Parathyroid adenoma (tissue), 2 donors: Measurements from ENCODE around the gene ASXL2.

ENCODE experiments used
- H2AFZ ChIP-seq: fragments of 300-600 bp; sonication (generic); one replicate; pipeline ENCODE4 v1.7.0; 2017; ENCODE audit warnings: antibody characterized with exemption, mild to moderate bottlenecking
- H3K27ac ChIP-seq: fragments of 300-600 bp; sonication (generic); one replicate; pipeline ENCODE4 v1.7.0; 2017
- H3K27me3 ChIP-seq: fragments of 300-600 bp; sonication (generic); one replicate; pipeline ENCODE4 v1.7.0; 2017; ENCODE audit warnings: low read length; ENCODE audit not compliant: control insufficient read depth, insufficient read depth
- H3K36me3 ChIP-seq: fragments of 300-600 bp; sonication (generic); one replicate; pipeline ENCODE4 v1.7.0; 2017; ENCODE audit warnings: low read length; ENCODE audit not compliant: control insufficient read depth, insufficient read depth
- H3K4me1 ChIP-seq: fragments of 300-600 bp; sonication (generic); one replicate; pipeline ENCODE4 v1.7.0; 2017; ENCODE audit warnings: control low read depth
- H3K4me2 ChIP-seq: fragments of 300-600 bp; sonication (generic); one replicate; pipeline ENCODE4 v1.7.0; 2017; ENCODE audit warnings: low read length
- H3K4me3 ChIP-seq: fragments of 300-600 bp; sonication (generic); one replicate; pipeline ENCODE4 v1.7.0; 2017; ENCODE audit warnings: low read depth, low read length
- H3K79me2 ChIP-seq: fragments of 300-600 bp; sonication (generic); one replicate; pipeline ENCODE4 v1.7.0; 2017; ENCODE audit warnings: control low read depth
- H3K9ac ChIP-seq: fragments of 300-600 bp; sonication (generic); one replicate; pipeline ENCODE4 v1.7.0; 2017; ENCODE audit warnings: mild to moderate bottlenecking
- H3K9me3 ChIP-seq: fragments of 300-600 bp; sonication (generic); one replicate; pipeline ENCODE4 v1.7.0; 2017; ENCODE audit warnings: low read length; ENCODE audit not compliant: control insufficient read depth
- TF ChIP-seq, protein P1 (sequence below): fragments of 300-600 bp; sonication (generic); IDR thresholded peaks from one replicate; pipeline ENCODE4 v1.7.0; 2017; ENCODE audit warnings: antibody characterized with exemption, mild to moderate bottlenecking
- donor health status: primary hyperparathyroidism.

ASXL2 gene

DNA sequence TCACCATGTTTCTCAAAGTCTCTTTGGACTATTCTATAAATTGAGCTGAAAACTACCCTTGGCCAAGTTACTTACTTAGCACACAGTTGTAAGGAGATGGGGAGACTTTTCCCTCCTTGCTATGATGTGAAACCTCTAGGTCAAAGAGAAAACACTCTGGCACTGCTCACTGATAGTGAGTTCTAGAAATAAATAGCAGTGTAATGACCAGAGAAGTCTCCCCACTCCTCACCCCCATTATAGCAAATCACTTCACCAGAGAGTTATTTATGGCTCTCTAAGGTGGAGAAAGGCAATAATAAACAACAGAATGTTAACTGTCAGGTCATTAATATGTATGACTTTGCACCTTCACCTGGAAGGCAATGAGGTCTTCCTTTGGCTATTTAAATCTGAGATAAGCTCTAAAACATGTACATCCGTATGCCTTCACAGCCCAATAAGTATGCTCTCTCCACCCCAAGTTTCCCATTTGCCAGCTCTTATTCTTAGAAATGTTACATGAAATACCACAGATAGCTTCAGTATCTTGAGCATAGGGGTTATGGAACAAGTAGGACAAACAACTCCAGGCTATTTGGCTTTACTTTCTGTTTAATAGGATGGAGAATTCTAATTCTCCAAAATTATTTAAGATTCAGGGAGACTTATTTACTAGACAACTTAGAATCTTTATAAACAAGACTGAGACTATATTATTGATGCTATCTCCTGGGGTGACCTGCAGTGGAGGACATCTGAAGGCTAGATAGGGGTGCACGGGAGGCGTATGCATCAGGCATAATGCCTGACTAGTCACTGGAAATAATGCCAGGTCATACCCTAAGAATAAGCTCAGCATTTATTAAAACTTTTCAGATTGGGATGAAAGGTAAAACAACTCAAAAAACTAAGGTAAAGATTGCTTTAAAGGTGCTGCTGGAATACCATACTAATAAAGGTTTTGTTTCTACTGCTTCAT, 139.6 kb downstream of the ASXL2 start:
- H3K9ac ChIP-seq, result no peak overlapping the region
- TF ChIP-seq, protein P1, sequence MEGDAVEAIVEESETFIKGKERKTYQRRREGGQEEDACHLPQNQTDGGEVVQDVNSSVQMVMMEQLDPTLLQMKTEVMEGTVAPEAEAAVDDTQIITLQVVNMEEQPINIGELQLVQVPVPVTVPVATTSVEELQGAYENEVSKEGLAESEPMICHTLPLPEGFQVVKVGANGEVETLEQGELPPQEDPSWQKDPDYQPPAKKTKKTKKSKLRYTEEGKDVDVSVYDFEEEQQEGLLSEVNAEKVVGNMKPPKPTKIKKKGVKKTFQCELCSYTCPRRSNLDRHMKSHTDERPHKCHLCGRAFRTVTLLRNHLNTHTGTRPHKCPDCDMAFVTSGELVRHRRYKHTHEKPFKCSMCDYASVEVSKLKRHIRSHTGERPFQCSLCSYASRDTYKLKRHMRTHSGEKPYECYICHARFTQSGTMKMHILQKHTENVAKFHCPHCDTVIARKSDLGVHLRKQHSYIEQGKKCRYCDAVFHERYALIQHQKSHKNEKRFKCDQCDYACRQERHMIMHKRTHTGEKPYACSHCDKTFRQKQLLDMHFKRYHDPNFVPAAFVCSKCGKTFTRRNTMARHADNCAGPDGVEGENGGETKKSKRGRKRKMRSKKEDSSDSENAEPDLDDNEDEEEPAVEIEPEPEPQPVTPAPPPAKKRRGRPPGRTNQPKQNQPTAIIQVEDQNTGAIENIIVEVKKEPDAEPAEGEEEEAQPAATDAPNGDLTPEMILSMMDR, result no peak

DNA sequence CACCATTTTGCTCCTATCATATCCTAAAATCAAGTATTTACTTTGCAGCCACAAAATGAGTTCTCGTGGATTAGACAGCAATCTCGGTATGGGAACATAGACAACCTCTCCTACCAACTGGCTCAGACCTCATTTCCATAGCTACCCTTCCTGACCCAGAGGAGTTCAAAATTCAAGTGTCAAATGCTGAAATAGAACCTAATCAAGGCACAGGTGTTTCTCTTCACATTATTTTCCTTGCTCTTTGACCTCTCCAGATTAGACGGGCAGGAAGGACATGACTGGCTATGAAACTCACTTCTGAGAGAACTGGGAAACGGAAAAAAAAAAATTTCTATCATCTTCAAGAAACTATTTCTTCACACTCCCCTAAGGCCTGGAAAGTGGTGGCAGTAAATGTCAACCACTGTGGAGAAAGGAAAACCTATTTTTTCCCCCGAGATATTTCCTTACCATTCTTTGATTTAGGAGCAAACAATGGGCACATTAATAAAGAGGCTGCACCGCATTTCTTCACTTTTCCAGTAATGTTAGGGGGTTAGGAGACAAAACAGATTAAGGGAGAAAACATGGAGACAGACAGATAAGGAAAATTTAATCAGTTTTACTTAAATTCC, 141.3 kb downstream of the ASXL2 start:
- Histone ChIP-seq H3K27me3 (no peaks in the 10 kb centered on the region), H3K9me3 (no peaks in the 10 kb centered on the region), H3K36me3 (no peaks in the 10 kb centered on the region), H3K4me1 (no peaks in the 10 kb centered on the region), H3K4me2 (no peak overlapping the region), H3K79me2 (no peaks in the 10 kb centered on the region), H3K27ac (no peak overlapping the region), H3K9ac (no peak overlapping the region), H2AFZ (no peak overlapping the region), H3K4me3 (no peak overlapping the region)
- TF ChIP-seq, protein P1, result no peak

More for the DNA sequence above, 139.6 kb downstream of the ASXL2 start:
- H3K79me2 ChIP-seq, result no peaks in the 10 kb centered on the region
- no peak overlapping the region for H3K4me2 ChIP-seq
- no peaks in the 10 kb centered on the region for H3K36me3 ChIP-seq
- H3K27me3 ChIP-seq, result no peaks in the 10 kb centered on the region
- H3K4me3 ChIP-seq, result no peak overlapping the region
- no peaks in the 10 kb centered on the region for H3K4me1 ChIP-seq
- H3K27ac ChIP-seq, result no peak overlapping the region
- no peaks in the 10 kb centered on the region for H3K9me3 ChIP-seq
- H2AFZ ChIP-seq, result no peak overlapping the region

DNA sequence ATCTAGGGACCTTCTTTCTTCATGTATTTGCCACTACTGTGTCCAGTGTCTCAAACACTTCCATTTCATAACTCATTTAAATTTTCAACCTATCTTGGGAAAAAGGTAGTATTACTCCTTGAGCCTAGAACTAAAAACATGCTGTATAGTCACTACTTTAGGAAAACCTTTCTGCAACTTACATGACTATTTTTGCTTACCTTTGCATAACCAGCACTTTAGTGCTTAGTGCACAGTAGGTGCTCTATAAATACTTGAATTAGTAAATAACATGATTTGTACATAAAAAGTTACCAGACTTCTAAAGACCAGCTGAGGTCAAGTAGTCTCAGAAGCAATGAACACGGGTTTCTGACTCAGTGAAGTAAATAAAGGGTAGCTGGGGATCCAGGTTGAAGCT, 142.5 kb downstream of the ASXL2 start:
- no peak overlapping the region for H3K4me3 ChIP-seq

DNA sequence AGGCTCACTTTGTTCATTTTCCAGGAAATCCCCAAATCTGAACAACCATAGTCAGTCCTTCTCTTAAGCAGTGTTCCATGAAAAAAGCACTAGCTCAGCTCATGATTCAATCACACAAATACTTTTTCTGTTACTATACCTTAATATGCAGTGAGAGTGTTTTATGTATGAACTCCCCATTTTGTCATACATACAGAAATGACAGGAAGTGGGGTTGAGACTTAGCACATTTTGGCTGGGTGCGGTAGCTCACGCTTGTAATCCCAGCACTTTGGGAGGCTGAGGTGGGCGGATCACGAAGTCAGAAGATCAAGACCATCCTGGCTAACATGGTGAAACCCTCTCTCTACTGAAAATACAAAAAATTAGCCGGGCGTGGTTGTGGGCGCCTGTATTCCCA, 149.7 kb downstream of the ASXL2 start:
- no peaks in the 10 kb centered on the region for H3K36me3 ChIP-seq
- no peak overlapping the region for H3K27ac ChIP-seq
- H3K9ac ChIP-seq, result no peak overlapping the region
- H3K79me2 ChIP-seq, result no peaks in the 10 kb centered on the region
- H3K27me3 ChIP-seq, result no peaks in the 10 kb centered on the region
- no peak overlapping the region for H2AFZ ChIP-seq
- H3K4me3 ChIP-seq, result no peak overlapping the region
- H3K9me3 ChIP-seq, result no peaks in the 10 kb centered on the region
- TF ChIP-seq, protein P1, result no peak
- H3K4me2 ChIP-seq, result no peak overlapping the region
- no peaks in the 10 kb centered on the region for H3K4me1 ChIP-seq

More for the DNA sequence above, 142.5 kb downstream of the ASXL2 start:
- Histone ChIP-seq H2AFZ (no peak overlapping the region), H3K9ac (no peak overlapping the region), H3K36me3 (no peaks in the 10 kb centered on the region), H3K4me1 (no peaks in the 10 kb centered on the region), H3K27ac (no peak overlapping the region), H3K79me2 (no peaks in the 10 kb centered on the region), H3K9me3 (no peaks in the 10 kb centered on the region), H3K4me2 (no peak overlapping the region), H3K27me3 (no peaks in the 10 kb centered on the region)
- TF ChIP-seq, protein P1, result no peak
